Measurements from ENCODE around the gene HS6ST3.

GRCh38 chr13:96082640-96083039 lies 7.3 kb upstream of the HS6ST3 start:
- no peak for TF ChIP-seq CTCF (IDR thresholded peaks at IDR 0.05; ENCODE audit: low read length)
- no peak for TF ChIP-seq EZH2 (IDR thresholded peaks at IDR 0.05; ENCODE audit: borderline replicate concordance, low read length)

Measured in OCI-LY1 (cell line).